ENCODE data around the gene DTHD1. TPM values are rescaled to one million over a fixed set of nuclear protein-coding genes. Genes with fewer than 3 reads are reported as not detected.
A peak's percentile ranks its signal among the peaks of the same experiment; 100 is the strongest.

Gene DTHD1
- total RNA-seq, 1 experiment from 2014 or later: not detected

DNA sequence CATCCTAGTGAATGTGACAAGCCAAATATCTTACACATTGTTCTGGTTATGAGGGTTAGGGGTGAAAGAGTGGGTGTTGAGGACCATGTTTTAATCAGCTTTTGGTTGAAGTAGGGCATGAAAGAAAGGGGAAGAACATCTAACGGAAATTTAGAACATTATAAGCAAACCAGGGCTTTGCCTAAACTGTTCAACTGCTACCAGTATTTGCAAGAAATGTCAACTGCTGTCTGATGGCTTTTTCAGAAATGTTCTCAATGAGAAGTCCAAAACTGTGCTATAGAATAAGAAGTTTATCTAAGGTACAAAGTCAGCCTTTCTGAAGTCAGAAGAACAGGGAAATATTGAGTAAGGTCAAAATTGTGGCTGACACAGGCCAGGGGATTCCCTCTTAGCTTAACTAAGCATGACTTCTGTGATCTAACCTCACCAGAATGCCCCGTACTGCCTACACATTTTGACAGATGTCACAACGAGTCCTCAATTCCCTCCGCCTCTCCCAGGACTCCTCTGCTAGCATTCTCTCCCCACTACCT is 67.1 kb downstream of the DTHD1 start:
- no peak overlapping the region for H3K4me3 ChIP-seq (ENCODE audit: low read length)
- intact Hi-C loops (cut with micrococcal nuclease): no loop called here
- H3K4me2 ChIP-seq (ENCODE audit: low read length): no peak overlapping the region
- POLR2A ChIA-PET (ENCODE audit: unreplicated experiment): no interaction called here
- peaks cover 5% of the 10 kb centered on the region; the same call in 1 of the 2 replicates for H3K4me1 ChIP-seq (ENCODE audit: insufficient read depth, low read length)
- DNase-seq (no peak), ATAC-seq (no peak)
- no peaks in the 10 kb centered on the region; the same call in 1 of the 2 replicates for H3K36me3 ChIP-seq (ENCODE audit: low read depth, low read length)
- no peaks in the 10 kb centered on the region for H4K20me1 ChIP-seq (ENCODE audit: low read length)
- BruUV-seq (replicated peaks): no TSS peak
- no peak overlapping the region for H3K27ac ChIP-seq (ENCODE audit: low read length)
- CTCF ChIA-PET: interaction anchor here (0.6 kb wide), 1 partner anchor 10 kb away, joined by 3 read pairs; no protein-coding TSS in a partner anchor
- H3K9me2 ChIP-seq (replicated peaks; ENCODE audit: low read length): no peaks in the 10 kb centered on the region
- no peaks in the 10 kb centered on the region for H3F3A ChIP-seq (ENCODE audit: low read length, unreplicated experiment)
- H3K79me2 ChIP-seq (ENCODE audit: low read length): no peaks in the 10 kb centered on the region
- H3K27me3 ChIP-seq (ENCODE audit: low read length): no peaks in the 10 kb centered on the region
- TF ChIP-seq EZH2 (IDR thresholded peaks at IDR 0.05; ENCODE audit: low read length, unreplicated experiment): no peak
- no peak for TF ChIP-seq EZH2phosphoT487 (IDR thresholded peaks at IDR 0.05; ENCODE audit: borderline replicate concordance, low read length)
- TF ChIP-seq, protein P1, sequence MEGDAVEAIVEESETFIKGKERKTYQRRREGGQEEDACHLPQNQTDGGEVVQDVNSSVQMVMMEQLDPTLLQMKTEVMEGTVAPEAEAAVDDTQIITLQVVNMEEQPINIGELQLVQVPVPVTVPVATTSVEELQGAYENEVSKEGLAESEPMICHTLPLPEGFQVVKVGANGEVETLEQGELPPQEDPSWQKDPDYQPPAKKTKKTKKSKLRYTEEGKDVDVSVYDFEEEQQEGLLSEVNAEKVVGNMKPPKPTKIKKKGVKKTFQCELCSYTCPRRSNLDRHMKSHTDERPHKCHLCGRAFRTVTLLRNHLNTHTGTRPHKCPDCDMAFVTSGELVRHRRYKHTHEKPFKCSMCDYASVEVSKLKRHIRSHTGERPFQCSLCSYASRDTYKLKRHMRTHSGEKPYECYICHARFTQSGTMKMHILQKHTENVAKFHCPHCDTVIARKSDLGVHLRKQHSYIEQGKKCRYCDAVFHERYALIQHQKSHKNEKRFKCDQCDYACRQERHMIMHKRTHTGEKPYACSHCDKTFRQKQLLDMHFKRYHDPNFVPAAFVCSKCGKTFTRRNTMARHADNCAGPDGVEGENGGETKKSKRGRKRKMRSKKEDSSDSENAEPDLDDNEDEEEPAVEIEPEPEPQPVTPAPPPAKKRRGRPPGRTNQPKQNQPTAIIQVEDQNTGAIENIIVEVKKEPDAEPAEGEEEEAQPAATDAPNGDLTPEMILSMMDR (conservative IDR thresholded peaks at IDR 0.05; ENCODE audit: low read depth, low read length): no peak
- no peak overlapping the region for H2AFZ ChIP-seq (ENCODE audit: low read length)
- H3K9me3 ChIP-seq (ENCODE audit: low read length): no peaks in the 10 kb centered on the region
- no peak overlapping the region for H3K9ac ChIP-seq (ENCODE audit: low read length)

DNA sequence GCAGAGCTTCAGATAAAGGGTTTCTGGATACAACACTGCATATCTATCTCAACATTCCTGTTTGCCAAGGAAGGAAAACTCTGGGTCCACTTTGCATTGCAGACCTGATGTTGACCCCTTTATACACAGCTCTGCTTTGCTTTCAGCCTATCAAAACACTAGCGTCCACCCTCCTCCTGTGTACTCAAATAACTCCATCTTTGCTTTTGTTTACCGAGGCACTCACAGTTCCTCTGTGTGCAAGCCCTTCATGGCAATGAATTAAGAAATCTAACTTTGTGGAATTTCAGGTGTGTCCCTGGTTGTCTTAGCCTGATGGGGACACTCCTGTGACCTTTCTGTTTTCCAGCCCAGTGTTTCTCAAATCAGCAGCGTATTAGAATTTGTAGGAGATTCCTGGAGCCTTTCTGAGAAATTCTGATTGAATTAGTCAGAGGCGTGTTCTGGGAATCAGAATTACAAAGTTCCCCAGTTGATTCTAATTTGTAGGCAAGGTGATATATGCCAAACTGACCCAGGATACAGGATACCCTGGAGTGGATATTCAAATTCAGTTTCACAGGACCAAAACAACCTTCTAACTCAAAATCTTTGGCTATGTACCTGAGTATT is 68.6 kb downstream of the DTHD1 start:
- H3K9me2 ChIP-seq (replicated peaks; ENCODE audit: low read length): no peaks in the 10 kb centered on the region
- H3K4me2 ChIP-seq (ENCODE audit: low read length): peak overlapping the region; percentile 32; the same call in 1 of the 2 replicates
- H3K36me3 ChIP-seq (ENCODE audit: low read depth, low read length): no peaks in the 10 kb centered on the region; the same call in 1 of the 2 replicates
- ChIA-PET CTCF (interaction anchor here (0.5 kb wide), 1 partner anchor 50 kb away, joined by 3 read pairs; no protein-coding TSS in a partner anchor), POLR2A (ENCODE audit: unreplicated experiment) (no interaction called here)
- H3K79me2 ChIP-seq (ENCODE audit: low read length): no peaks in the 10 kb centered on the region
- DNase-seq: peak; percentile 4
- TF ChIP-seq EZH2 (IDR thresholded peaks at IDR 0.05; ENCODE audit: low read length, unreplicated experiment): no peak
- ATAC-seq: no peak
- no TSS peak for BruUV-seq (replicated peaks)
- 0 out of 2 replicates have a peak overlapping the region, but pooled peaks have one; percentile 31 for H2AFZ ChIP-seq (ENCODE audit: low read length)
- intact Hi-C loops (cut with micrococcal nuclease): loop anchor here (5.0 kb wide), 1 partner anchor 1042 kb away; no protein-coding TSS in a partner anchor
- no peaks in the 10 kb centered on the region for H3F3A ChIP-seq (ENCODE audit: low read length, unreplicated experiment)
- no peaks in the 10 kb centered on the region for H4K20me1 ChIP-seq (ENCODE audit: low read length)
- peaks cover 5% of the 10 kb centered on the region; the same call in 1 of the 2 replicates for H3K4me1 ChIP-seq (ENCODE audit: insufficient read depth, low read length)
- no peaks in the 10 kb centered on the region for H3K9me3 ChIP-seq (ENCODE audit: low read length)
- H3K27ac ChIP-seq (ENCODE audit: low read length): no peak overlapping the region
- no peak overlapping the region for H3K9ac ChIP-seq (ENCODE audit: low read length)
- no peaks in the 10 kb centered on the region for H3K27me3 ChIP-seq (ENCODE audit: low read length)
- H3K4me3 ChIP-seq (ENCODE audit: low read length): no peak overlapping the region

GRCh38 chr4:36351082-36351666 is 69.8 kb downstream of the DTHD1 start:
- no peaks in the 10 kb centered on the region for H3K9me2 ChIP-seq (replicated peaks; ENCODE audit: low read length)
- H3K27ac ChIP-seq (ENCODE audit: low read length): no peak overlapping the region
- H3K36me3 ChIP-seq (ENCODE audit: low read depth, low read length): no peaks in the 10 kb centered on the region; the same call in 1 of the 2 replicates
- H3K4me2 ChIP-seq (ENCODE audit: low read length): no peak overlapping the region
- H3F3A ChIP-seq (ENCODE audit: low read length, unreplicated experiment): no peaks in the 10 kb centered on the region
- peak; percentile 68 for DNase-seq
- H3K4me3 ChIP-seq (ENCODE audit: low read length): no peak overlapping the region
- no peaks in the 10 kb centered on the region for H4K20me1 ChIP-seq (ENCODE audit: low read length)
- H3K9me3 ChIP-seq (ENCODE audit: low read length): no peaks in the 10 kb centered on the region
- BruUV-seq (replicated peaks): no TSS peak
- no peaks in the 10 kb centered on the region for H3K27me3 ChIP-seq (ENCODE audit: low read length)
- ChIA-PET POLR2A (ENCODE audit: unreplicated experiment) (no interaction called here), CTCF (no interaction called here)
- no peak overlapping the region for H3K9ac ChIP-seq (ENCODE audit: low read length)
- ATAC-seq: peak; percentile 50
- H3K79me2 ChIP-seq (ENCODE audit: low read length): no peaks in the 10 kb centered on the region
- no peak for TF ChIP-seq EZH2phosphoT487 (IDR thresholded peaks at IDR 0.05; ENCODE audit: borderline replicate concordance, low read length)
- TF ChIP-seq, protein P1 (conservative IDR thresholded peaks at IDR 0.05; ENCODE audit: low read depth, low read length): peak; percentile 72
- TF ChIP-seq EZH2 (IDR thresholded peaks at IDR 0.05; ENCODE audit: low read length, unreplicated experiment): no peak
- no peak overlapping the region for H2AFZ ChIP-seq (ENCODE audit: low read length)
- intact Hi-C loops (cut with micrococcal nuclease): loop anchor here (1.0 to 5.0 kb wide), 2 partner anchors 48 to 1041 kb away; no protein-coding TSS in a partner anchor
- H3K4me1 ChIP-seq (ENCODE audit: insufficient read depth, low read length): peaks cover 5% of the 10 kb centered on the region; the same call in 1 of the 2 replicates

Data from PC-3 (cell line).